C4-2B (cell line): Measurements from ENCODE around the gene SLX4IP.

Source experiments
- CTCF ChIP-seq: fragments of 450-650 bp; conservative IDR thresholded peaks from 2 replicates; pipeline ENCODE4 v1.5.1; 2017; ENCODE audit warnings: mild to moderate bottlenecking
- ZFX ChIP-seq: fragments of 450-650 bp; IDR thresholded peaks from 2 replicates; pipeline ENCODE4 v1.6.1; 2017

DNA sequence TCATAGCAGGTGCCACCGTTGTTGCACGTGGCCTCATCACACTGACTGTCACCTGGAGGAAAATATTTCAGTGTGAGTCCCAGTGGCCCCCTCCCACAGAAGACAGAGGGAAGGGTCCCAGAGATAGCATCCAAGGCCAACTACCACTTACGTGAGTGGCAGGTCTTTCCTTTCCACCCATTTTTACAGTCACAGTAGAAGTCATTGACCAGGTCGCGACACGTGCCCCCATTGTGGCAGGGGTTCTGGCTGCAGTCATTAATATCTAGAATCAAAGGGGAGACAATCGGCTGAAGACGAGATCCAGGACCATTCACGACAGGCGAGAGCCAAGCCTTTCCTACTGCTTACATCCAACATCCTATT is 210.1 kb downstream of the SLX4IP start:
- TF ChIP-seq CTCF, result no peak
- TF ChIP-seq ZFX, result no peak
